GM19239 (cell line): ENCODE measurements around the gene ZNF22.

ENCODE experiments used
- DNase-seq: peaks from one replicate; pipeline ENCODE4 v3.0.0; 2011; ENCODE audit warnings: low spot score; ENCODE audit not compliant: insufficient read length
- FAIRE-seq: peaks from 2 replicates; lab custom pipeline; 2011; peaks lifted over from hg19 to GRCh38; lab: Jason Lieb, UNC

The ZNF22 gene

DNA sequence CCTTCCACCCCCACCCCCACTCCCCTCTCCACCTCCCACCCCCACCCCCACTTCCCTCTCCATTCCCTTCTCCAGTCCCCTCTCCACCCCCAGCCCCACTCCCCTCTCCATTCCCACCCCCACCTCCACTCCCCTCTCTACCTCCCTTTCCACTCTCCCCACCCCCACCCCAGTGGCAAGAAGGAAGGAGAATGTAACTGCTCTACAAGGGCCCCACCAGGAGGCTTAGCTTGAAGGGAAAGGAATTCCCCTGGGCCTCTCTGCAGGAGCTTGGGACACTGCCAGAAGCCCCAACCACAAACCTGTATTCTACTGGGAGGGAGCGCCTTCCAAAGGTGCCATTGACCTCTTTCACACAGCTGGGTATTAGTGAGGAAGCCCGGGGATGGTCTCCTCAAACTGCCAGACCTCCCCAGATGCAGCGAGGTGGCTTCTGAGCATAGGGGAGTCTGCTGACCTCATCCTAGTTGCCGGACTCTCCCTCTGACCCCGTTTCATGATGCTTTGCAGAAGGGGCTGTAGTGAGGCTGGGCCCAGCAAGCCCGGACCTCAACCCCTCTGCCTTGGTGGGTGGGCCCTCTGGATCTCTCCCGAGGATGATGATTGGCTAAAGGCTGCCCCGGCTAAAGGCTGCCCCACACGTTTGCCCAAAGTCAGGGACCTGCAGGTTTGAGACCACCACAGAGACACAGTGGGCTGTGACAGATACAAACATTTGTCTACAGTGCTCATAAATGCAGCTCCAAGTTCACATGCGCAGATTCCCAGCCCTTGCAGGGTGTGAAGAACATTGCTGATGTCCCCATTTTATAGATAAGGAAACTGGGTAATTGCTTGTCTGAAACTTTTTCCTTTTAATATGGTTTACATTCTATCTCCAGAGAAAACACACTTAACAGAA lies 25.0 kb upstream of the ZNF22 start:
- DNase-seq: no peak
- no peak for FAIRE-seq

DNA sequence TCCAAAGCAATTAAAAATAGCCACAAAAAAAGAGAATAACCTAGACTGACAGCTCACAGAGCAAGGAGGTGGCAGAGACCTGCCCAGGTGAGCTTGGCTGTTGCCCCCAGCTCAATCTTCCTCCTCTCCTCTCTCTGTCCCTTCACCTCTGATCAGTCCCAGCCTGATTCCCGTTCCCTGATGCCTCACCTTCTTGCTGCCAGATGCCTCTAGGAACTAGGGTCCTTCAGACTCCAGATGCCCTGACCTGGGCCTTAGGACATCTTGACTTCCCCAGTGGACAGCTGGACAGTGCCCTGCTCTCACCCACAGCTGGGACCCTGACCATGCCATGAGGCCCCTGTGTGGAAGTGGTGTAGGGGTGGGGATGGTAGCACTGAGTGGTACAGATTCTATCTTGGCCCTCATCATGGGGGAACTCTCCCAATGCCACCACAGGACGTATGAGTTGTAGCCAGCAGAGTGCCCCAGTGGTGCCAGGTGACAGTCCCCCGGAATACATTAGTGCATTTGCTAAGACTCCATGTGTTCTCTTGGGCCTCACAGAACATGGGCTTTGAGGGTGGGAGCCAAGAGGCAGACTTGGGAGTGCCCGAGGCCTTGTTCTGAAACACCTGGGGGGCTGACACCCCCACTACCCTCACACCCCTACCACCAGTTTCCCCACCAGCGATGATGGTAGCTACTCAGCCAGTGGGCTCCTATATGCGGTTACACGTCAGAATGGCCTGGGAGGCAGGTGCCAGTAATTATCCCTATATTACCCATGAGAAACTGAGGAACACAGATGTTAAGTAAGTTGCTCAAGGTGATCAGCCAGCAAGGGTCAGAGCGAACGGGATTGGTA lies 24.1 kb upstream of the ZNF22 start:
- FAIRE-seq (no peak), DNase-seq (no peak)

DNA sequence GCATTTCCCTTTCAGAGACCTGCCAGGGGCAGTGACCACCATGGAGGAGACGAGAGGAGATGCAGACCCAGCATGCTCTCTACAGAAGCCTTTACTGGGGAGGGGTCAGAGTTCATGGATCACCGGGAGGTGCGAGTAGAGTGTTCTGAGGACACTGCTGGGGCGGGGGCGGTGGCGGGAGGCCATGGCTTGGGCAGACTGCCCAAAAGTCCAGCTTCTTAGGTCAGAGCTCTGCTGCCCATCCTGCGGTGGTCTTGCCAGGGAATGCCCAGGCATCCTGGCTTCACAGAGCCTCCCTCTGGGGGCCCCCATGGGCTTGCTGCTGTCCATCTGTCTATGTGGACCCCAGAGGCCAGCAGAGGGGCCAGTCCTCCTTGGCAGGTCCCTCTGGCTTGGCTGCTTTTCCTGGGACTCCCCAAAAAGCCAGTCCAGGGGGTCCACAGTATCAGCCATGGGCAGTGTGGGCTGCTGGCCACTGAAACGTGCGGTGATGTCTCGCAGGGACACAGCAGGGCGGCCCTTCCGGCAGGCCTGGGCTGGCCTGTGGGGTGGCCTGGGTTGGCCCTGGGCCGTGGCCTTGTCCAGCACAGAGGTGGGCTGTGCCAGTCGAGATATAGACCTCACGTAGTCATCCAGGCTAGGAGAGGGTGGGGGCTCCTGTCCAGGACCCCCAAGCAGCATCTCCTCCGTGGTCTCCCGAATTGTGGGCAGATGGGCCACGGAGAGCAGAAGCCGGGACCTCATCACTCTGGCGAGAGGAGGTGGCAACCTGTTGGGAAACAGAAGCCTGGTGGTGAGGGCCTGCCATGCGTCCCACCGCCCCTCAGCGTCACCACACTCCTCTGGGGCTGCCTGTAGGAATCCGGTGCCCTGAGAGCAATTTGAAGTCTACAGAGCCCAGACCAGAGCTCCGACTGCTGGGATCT lies 23.2 kb upstream of the ZNF22 start:
- FAIRE-seq (no peak), DNase-seq (no peak)

DNA sequence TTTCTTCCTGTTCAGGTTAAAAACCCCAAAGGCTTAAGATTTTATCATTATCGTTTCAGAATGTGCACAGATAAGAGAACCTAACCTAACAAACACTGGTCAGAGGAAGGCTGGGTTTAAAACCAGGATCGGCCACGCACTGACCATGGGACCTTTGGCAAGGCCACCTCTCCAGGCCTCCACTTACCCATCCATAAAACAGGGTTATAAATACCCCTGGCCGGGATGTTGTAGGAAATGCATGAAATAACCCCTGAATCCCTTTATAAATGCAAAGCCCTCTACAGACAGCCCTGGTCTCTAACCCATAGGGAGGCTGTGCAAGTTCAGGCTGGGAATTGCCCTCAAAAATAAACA lies 22.5 kb upstream of the ZNF22 start:
- DNase-seq (no peak), FAIRE-seq (no peak)

DNA sequence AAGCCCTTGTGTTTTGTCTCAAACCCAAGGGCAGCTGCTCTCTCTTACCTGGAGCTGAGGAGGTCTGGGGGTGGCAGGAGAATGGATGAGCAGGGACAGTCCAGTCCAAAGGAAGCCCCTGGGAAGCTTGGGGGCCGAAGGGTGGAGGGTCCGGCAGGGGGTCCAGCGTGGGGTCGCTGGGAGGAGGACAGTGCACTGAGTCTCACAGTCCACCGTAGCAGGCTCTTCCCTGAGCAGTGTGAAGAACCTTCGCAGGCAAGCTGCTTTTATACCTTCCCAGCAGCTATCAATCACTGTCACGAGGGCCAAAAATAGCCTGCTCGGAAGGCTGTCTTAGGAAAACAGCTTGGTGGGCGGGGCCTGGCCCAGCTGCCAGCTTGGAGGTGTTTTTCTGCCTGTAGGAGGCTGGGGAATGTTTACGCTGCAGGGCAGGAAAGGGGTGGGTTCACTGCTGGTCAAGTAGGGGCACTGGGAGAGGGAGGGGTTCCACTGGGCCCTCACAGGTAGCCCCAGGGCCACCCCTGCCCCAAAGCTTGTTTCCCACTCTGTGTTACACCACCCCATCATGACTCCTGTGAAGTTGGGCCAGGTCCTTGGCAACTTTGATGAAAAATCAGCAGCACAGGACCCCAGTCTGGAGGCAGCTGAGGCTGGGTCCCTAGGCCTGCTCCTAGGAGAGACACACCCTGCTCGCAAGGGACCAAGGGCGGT lies 22.0 kb upstream of the ZNF22 start, which contains the start of gene DEPP1:
DEPP1 (minus strand) TSS at position 240 of the 711 bp plus-strand sequence. CDS start 779 bp downstream, outside the sequence.
- FAIRE-seq (peak; percentile 80), DNase-seq (no peak)

DNA sequence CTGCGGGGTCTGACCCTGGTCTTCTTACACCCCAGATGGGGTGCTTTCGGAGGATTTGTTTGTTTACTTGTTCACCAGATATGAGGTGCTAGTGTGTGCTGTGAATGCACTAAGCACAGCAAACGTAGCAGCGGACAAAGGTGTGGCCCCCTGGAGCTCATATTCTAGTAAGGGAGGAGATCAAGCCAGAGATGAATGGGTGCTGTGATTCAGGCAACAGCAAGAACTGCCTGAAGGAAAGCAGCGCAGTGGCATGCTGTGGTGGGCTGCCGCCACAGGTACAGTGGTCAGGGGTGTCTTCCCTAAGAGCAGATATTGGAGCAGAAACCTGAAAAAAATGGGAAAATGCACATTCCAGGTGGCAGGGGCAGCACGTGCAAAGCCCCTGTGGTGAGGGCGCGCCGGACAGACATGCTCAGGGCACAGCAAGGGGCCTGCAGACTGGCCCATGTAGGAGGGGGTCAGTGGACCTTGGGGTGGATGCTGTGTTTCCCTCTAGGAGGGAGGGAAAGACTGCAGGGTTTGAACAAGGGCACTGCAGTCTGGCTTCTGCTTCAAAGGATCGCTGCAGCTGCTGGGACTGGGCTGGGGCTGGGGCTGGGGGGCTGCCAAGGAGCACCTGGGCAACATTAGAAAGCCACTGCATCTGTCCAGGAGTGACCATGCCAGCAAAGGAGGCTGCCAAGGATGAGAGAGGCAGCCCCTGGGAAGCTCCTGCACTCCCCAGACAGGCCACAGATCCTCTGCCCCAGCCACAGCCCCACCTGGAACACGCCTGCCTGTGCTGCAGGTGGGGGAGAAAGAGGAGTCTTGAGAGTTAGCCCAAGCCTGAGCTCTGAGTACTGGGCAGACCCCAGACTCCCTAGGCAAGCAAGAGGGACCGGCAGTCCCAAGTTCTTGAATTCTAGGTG lies 21.2 kb upstream of the ZNF22 start:
- DNase-seq (no peak), FAIRE-seq (no peak)

DNA sequence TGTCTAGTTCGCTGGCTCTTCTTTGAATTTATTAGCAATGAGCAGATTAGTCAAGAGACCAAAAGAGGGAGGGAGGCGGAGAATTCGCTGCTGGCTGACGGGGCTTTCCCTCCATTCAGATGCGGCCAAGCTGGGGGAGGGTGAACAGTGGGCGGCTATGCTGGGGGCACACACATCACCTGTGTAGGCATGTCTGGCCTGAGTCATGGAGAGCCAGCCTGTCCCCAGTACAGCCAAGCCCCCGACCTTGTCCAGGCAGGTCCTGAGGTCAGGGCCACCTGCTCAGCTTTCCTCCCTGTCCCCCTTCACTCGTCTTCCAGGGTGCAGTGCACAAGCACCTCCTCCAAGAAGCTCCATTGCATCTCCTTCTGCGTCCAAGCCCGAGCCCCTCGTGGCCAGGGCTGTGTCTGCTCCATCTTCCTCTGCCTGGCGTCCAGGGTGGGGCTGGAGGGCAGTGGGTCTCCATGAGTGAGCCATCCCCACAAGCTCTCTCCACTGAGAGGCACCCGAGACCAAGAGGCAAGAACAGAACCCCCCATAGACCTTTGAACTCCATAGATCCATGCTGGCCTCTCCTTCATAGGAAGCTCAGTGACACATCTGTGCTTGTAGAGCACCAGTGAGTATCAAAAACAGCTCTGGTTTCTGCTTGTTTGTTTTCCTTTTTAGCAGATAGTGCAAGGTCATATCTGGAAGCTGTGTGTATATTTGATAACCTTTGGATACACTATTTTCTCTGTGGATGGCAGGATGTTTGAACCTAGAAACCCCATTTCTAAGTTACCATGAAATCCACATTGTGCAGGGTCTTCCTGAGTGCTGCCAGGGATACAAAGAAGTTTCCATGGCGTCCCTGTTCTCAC lies 20.2 kb upstream of the ZNF22 start:
- DNase-seq: no peak

DNA sequence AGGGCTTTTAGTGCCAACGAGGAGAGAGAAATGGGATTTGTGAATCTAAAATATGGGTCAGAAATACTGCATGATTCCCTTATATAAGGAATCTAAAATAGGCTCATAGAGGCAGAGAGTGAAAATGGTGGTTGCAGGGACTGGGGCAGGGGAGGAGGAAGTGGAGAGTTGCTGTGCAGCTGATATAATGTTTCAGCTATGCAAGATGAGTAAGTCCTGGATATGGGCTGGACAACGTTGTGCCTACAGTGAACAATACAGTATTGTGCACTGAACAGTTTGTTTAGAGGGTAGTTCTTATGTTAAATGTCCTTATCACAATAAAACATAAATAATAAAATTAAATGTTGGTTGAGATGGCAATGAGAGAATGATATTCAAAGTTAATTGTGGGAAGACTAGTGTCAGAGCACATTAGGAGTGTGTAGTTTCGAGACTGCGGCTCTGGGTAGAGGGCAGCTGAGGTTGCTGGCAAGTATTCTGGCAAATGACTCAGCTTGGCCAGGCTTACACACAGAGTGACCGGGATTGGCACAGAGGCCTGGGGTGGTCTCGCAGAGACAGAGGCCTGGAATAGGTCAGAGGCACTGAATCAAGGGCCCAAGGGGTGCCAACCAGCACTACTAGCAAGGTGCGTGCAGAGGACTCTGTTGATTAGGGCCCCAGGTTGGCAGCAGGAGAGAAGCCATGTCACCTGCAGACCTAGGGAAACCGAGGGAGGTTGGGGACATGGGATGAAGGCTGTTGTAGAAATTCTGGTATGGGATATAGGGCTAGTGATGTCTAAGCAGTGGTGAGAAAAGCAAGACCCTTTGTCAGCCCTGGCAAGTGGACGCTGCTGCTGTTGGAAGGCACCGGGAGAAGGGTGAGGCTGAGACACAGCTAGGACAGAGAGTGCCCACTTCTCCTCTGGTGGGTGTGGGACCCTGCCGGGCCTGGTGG lies 19.3 kb upstream of the ZNF22 start:
- FAIRE-seq (peak; percentile 75), DNase-seq (no peak)

More for the DNA sequence above, 20.2 kb upstream of the ZNF22 start:
- FAIRE-seq: peak; percentile 4

DNA sequence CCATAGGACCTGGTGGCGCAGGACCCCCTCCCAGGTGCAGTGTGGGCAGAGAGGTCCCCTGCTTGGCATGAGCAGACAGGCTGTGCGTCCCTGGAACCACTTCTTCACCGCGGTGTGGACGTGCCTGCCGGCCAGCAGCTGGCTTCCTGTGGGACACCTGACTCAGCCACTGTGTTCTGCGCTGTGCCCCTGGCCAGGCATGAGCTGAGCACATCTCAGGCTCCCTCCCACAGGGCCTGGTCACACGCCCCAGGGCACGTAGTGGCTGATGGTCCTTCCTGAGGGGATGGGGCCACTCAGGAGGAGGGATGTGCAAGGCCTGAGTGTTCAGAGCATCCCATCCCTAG lies 18.6 kb upstream of the ZNF22 start:
- FAIRE-seq (no peak), DNase-seq (no peak)

DNA sequence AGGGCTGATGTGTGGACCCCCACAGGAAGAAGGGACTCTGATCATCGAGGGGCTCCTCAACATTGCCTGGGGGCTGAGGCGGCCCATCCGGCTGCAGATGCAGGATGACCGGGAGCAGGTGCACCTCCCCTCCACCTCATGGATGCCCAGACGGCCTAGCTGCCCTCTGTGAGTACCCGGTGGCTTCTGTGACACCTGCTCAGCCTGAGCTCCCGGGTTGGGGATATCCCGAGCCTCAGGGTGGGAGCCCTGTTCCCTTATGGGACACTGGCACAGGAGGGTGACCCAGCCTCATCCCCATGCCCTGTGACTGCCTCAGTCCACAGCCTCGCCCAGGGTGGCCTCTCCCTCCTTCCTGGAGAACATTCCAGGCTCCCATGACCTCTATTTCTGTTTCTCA lies 18.2 kb upstream of the ZNF22 start:
- no peak for DNase-seq
- FAIRE-seq: no peak

DNA sequence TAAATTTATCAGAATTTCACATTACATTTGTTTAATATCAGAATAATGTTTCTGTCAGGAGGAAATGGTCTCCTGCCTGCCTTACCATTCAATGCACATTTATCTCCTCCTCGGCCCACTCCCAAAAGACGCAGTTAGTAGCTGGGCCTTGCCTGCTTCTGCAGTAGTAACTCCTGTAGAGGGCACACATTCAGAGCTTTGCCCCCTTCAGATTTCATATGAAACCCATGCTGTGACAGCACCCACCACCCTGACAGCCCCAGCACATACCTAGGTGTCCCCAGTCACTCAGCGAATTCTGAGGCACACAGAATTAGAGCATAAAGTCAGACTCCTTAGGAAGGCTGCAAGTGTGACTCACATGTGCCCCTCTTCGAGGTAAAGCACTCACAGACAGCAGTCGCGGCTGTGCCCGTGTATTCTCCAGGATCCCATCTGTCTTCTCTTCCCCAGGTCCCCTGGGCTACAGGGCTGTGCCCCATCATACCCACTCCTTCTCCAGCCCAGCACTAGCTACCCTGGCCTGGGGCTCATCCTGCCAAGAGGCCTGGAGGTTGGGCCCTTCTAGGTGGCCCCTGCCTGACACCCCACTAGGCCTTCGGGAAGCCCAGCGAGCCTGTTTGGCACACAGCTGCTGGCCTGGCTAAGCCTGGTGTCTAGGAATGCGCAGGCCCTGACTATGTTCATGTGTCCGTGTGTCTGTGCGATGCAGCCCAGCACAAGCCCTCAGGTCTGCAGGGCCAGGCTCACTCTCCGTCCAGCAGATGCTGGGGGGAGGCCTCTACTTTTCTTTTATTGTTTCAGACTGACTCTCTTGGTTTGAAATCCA lies 17.4 kb upstream of the ZNF22 start:
- DNase-seq (no peak), FAIRE-seq (no peak)

DNA sequence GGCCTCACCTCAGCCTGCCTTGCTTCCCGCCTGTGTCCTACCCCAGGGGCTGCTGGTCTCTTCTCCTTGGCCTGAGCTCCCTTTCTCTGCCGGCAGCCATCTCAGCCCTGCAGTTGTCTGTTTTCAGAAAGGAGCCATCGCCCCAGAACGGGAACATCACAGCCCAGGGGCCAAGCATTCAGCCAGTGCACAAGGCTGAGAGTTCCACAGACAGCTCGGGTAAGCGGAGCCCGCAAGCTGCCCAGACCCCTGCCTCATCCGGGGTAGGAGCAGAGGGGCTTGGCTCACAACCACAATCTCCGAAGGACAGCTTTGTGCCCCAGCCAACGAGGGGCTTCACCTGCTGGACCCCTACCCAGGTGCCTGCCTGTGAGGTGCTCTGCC lies 16.8 kb upstream of the ZNF22 start:
- DNase-seq (no peak), FAIRE-seq (no peak)

DNA sequence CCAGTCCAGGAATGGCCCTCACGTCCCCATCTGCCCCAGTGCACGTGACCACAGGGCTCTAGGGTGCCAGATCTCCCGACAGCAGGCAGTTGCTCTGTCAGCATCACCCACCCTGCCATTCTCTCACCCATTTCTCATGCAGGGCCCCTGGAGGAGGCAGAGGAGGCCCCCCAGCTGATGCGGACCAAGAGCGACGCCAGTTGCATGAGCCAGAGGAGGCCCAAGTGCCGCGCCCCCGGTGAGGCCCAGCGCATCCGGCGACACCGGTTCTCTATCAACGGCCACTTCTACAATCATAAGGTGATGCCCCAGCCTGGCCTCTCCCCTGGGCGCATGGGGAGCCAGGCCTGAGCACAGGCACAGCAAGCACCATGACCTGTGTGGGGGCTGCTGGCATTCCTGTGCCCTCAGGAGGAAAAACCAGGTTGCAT lies 16.0 kb upstream of the ZNF22 start:
- no peak for FAIRE-seq

DNA sequence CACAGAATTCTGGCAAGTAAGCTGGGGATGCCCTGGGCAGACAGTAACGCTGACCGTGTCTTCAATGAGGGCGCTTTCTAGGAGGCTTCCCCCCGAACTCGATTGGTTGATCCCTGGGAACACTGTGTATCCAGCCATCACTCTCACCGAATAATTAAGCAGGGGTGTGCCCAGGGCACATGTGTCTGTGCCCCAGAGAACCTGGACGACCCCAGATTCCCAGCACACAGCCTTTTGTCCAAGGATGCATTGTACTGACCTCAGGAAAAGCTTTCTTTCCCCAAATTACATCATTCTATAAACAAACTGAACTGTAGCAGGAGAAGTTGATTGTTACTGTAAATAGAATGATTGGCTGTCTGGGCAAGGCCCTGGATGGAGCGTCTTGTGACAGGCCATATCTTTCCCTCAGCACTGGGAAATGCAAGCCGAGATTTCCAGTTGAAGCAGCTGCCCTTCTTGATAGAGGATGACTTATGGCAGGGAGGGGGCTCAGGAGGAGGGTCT lies 15.5 kb upstream of the ZNF22 start:
- no peak for DNase-seq
- FAIRE-seq: no peak

More for the DNA sequence above, 16.0 kb upstream of the ZNF22 start:
- DNase-seq: no peak

DNA sequence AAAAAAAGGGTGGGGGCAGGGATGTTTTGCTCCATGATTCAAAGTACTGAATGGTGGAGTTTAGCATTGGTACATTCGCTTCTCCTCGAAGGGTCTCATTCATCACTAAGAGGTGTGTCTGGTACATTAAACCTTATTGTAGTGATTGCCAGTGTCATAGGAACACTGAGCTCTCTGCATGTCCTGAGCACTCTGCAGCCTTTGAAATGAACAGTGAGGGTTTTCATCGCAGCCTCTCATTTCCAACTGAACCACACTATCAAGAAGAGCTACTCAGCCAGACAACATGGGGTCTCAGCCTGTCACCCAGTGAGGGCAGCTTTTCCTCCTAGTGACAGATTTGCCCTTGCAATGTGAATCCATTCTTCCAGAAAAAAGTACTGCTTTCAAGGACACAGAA lies 14.5 kb upstream of the ZNF22 start:
- DNase-seq (no peak), FAIRE-seq (no peak)

DNA sequence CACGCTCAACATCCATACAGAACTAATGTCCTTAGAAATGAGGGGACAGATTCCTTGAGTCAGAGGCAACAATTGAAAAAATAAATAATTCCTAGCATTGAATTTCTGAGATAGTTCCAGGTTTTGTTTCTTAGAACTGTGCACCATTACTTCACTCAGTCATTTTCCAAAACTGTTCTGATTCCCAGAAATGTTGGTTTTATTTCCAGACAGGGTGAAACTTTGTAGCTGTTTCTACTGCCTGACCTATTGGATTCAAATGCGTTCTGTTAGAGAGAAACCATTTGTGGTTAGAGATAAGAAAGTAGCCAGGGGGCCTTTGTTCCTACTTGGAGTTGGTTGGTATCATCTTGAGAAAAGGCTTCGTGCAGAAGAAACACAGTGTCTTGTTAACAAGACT lies 14.1 kb upstream of the ZNF22 start:
- DNase-seq (no peak), FAIRE-seq (no peak)
